ENCODE measurements around the gene PHF12. TPM values are rescaled to one million over a fixed set of nuclear protein-coding genes. Genes with fewer than 3 reads are reported as not detected.
A peak's percentile ranks its signal among the peaks of the same experiment; 100 is the strongest.

Gene PHF12
- total RNA-seq, 1 experiment from 2014 or later: 37.6 TPM

DNA sequence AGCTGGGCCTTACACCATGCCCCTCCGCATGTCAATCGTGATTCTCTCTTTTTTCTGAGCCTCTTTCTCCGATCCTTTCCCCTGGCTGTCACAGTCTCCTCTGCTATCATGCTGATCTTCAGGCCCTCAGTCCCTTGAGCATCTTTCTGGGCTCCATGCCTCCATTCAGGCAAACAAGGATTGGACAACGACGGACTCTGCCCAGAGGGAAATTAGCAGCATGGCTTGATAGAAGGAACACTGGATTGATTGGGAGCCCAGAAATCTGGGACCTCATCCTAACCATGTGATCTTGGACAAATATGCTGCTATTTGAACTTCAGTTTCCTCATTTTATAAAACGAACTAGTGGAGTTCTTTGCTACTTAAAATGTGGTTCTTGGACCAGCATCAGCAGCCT, 19.6 kb upstream of the PHF12 start:
- Mint-ChIP-seq H3K9me3 (ENCODE audit: unreplicated experiment) (no peaks in the 10 kb centered on the region), H3K4me3 (ENCODE audit: unreplicated experiment) (no peak overlapping the region), H3K4me1 (ENCODE audit: insufficient read depth, unreplicated experiment) (no peaks in the 10 kb centered on the region), H3K27ac (ENCODE audit: low read depth, unreplicated experiment) (no peak overlapping the region), H3K27me3 (ENCODE audit: insufficient read depth, unreplicated experiment) (peaks cover 42% of the 10 kb centered on the region), H3K36me3 (ENCODE audit: insufficient read depth, unreplicated experiment) (no peaks in the 10 kb centered on the region)
- TF ChIP-seq, protein P1, sequence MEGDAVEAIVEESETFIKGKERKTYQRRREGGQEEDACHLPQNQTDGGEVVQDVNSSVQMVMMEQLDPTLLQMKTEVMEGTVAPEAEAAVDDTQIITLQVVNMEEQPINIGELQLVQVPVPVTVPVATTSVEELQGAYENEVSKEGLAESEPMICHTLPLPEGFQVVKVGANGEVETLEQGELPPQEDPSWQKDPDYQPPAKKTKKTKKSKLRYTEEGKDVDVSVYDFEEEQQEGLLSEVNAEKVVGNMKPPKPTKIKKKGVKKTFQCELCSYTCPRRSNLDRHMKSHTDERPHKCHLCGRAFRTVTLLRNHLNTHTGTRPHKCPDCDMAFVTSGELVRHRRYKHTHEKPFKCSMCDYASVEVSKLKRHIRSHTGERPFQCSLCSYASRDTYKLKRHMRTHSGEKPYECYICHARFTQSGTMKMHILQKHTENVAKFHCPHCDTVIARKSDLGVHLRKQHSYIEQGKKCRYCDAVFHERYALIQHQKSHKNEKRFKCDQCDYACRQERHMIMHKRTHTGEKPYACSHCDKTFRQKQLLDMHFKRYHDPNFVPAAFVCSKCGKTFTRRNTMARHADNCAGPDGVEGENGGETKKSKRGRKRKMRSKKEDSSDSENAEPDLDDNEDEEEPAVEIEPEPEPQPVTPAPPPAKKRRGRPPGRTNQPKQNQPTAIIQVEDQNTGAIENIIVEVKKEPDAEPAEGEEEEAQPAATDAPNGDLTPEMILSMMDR (IDR thresholded peaks at IDR 0.05; ENCODE audit: unreplicated experiment): no peak
- DNase-seq (ENCODE audit: unreplicated experiment): no peak
- intact Hi-C loops (cut with micrococcal nuclease): no loop called here
- POLR2A ChIA-PET: no interaction called here
- CTCF ChIA-PET: interaction anchor here (3.1 kb wide), 1 partner anchor 142 kb away, joined by 30 read pairs; no protein-coding TSS in a partner anchor
- no TSS peak for BruUV-seq (replicated peaks)

DNA sequence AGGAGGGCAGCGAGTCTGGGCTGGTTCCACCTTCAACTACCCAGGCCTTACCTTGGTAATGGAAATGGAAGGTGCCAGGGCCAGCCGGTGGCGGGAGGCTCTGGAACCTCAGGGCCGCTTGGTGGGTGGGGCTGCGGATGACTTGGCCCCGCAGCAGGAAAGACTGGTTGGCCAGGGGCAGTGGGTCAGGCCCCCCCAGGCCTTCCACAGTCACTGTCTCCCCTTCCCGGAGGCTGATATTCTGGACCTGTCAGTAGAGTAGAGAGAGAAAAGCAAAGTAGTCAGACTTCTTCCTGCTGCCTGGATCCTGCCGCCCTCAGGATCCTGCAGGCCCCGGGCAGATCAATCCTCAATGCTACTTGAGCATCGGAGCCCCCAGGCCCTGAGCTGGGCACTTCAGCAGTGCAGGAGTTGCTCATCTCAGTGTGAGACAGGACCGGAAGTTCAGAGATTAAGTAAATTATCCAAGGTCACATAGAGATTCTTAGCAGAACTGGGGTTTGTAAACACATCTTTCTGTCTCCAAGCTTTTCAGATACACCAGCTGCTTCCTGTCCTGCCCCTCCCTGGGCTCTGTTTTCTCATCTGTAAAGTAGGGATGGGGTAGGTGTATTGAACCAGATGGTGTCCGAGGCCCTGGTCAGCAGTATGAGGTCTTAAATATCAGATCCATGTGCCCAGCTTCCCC, 18.5 kb upstream of the PHF12 start:
- POLR2A ChIA-PET: no interaction called here
- CTCF ChIA-PET: interaction anchor here (0.6 to 3.1 kb wide), 5 partner anchors 143 to 377 kb away, joined by 3 to 30 read pairs (median 5); no protein-coding TSS in a partner anchor

DNA sequence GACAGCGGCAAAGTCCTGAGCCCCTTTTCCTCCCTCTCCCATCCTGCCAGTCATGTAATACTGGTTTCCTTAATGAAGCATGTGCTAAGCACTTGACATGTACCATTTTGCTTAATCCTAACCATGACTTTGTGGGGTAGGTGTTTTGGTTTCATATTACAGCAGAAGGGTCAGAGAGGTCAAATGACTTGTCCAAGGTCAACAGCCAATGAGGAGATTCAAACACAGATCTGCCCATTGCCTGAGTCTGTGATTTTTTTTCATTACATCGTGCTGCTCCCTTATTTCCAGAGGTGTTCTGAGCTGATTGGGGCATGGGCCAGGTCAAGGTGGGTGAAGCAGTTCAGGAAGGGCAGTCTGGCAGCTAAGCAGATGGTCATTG, 17.6 kb upstream of the PHF12 start:
- CTCF ChIA-PET: interaction anchor here (0.8 to 3.1 kb wide), 3 partner anchors 144 to 155 kb away, joined by 3 to 30 read pairs (median 13); no protein-coding TSS in a partner anchor
- BruUV-seq (replicated peaks): no TSS peak
- intact Hi-C loops (cut with micrococcal nuclease): no loop called here
- peak; percentile 14 for DNase-seq (ENCODE audit: unreplicated experiment)
- no peak overlapping the region for H3K27ac Mint-ChIP-seq (ENCODE audit: low read depth, unreplicated experiment)
- no peaks in the 10 kb centered on the region for H3K4me1 Mint-ChIP-seq (ENCODE audit: insufficient read depth, unreplicated experiment)
- no peak overlapping the region for H3K4me3 Mint-ChIP-seq (ENCODE audit: unreplicated experiment)
- POLR2A ChIA-PET: interaction anchor here (1.4 kb wide), 1 partner anchor 143 kb away, joined by 4 read pairs; no protein-coding TSS in a partner anchor
- no peaks in the 10 kb centered on the region for H3K9me3 Mint-ChIP-seq (ENCODE audit: unreplicated experiment)
- TF ChIP-seq, protein P1 (IDR thresholded peaks at IDR 0.05; ENCODE audit: unreplicated experiment): no peak
- H3K36me3 Mint-ChIP-seq (ENCODE audit: insufficient read depth, unreplicated experiment): peaks cover 3% of the 10 kb centered on the region
- peaks cover 38% of the 10 kb centered on the region for H3K27me3 Mint-ChIP-seq (ENCODE audit: insufficient read depth, unreplicated experiment)

More for the DNA sequence above, 18.5 kb upstream of the PHF12 start:
- H3K4me3 Mint-ChIP-seq (ENCODE audit: unreplicated experiment): no peak overlapping the region
- DNase-seq (ENCODE audit: unreplicated experiment): no peak
- no peaks in the 10 kb centered on the region for H3K4me1 Mint-ChIP-seq (ENCODE audit: insufficient read depth, unreplicated experiment)
- intact Hi-C loops (cut with micrococcal nuclease): no loop called here
- TF ChIP-seq, protein P1 (IDR thresholded peaks at IDR 0.05; ENCODE audit: unreplicated experiment): no peak
- no peak overlapping the region for H3K27ac Mint-ChIP-seq (ENCODE audit: low read depth, unreplicated experiment)
- no peaks in the 10 kb centered on the region for H3K36me3 Mint-ChIP-seq (ENCODE audit: insufficient read depth, unreplicated experiment)
- BruUV-seq (replicated peaks): no TSS peak
- no peaks in the 10 kb centered on the region for H3K9me3 Mint-ChIP-seq (ENCODE audit: unreplicated experiment)
- peaks cover 42% of the 10 kb centered on the region for H3K27me3 Mint-ChIP-seq (ENCODE audit: insufficient read depth, unreplicated experiment)

DNA sequence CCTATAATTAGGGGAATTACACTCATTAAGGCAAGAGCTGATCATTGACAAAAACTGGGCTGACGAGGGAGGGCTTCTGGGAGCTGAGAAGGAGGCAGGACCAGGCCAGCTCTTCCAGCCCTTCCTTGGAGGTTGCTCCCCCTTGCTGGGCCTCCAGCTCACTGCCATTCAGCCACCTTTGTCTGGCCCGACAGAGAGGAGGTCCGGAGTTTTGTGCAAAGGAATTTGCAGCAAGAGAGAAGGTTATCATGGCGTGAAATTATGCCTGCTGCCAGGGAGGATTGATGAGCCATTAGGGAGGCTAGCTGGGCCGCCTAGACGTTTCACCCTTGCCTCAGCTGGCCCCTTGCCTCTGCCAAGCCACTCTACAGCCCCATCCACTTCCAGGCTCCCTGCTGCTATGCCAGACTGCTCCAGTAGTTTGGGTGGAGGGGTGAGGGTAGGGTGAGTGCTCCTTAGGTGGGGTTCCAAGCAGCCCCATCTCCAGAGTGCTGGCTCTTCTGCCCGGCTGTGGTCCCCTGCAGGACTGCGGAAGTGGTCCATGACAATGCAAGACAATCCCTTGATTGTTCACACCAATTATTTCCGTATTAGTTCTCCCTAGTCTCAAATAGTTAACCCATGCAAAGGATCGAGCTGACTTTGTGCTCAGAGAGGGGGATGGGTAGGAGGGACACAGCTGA, 17.1 kb upstream of the PHF12 start:
- peaks cover 41% of the 10 kb centered on the region for H3K27me3 Mint-ChIP-seq (ENCODE audit: insufficient read depth, unreplicated experiment)
- no peak overlapping the region for H3K27ac Mint-ChIP-seq (ENCODE audit: low read depth, unreplicated experiment)
- TF ChIP-seq, protein P1 (IDR thresholded peaks at IDR 0.05; ENCODE audit: unreplicated experiment): no peak
- ChIA-PET CTCF (interaction anchor here (0.5 to 3.1 kb wide), 7 partner anchors 15 to 226 kb away, joined by 3 to 30 read pairs (median 4); no protein-coding TSS in a partner anchor), POLR2A (interaction anchor here (1.4 kb wide), 1 partner anchor 144 kb away, joined by 4 read pairs; no protein-coding TSS in a partner anchor)
- peaks cover 4% of the 10 kb centered on the region for H3K36me3 Mint-ChIP-seq (ENCODE audit: insufficient read depth, unreplicated experiment)
- H3K9me3 Mint-ChIP-seq (ENCODE audit: unreplicated experiment): no peaks in the 10 kb centered on the region
- no peaks in the 10 kb centered on the region for H3K4me1 Mint-ChIP-seq (ENCODE audit: insufficient read depth, unreplicated experiment)
- no peak overlapping the region for H3K4me3 Mint-ChIP-seq (ENCODE audit: unreplicated experiment)
- intact Hi-C loops (cut with micrococcal nuclease): no loop called here
- no peak for DNase-seq (ENCODE audit: unreplicated experiment)
- no TSS peak for BruUV-seq (replicated peaks)

Measured in MCF 10A (cell line).